ENCODE data around the gene LHFPL2. TPM values are rescaled to one million over a fixed set of nuclear protein-coding genes. Genes with fewer than 3 reads are reported as not detected.

LHFPL2 gene
- total RNA-seq, 2 experiments from 2014 or later: 0.20 TPM; not detected in 1

DNA sequence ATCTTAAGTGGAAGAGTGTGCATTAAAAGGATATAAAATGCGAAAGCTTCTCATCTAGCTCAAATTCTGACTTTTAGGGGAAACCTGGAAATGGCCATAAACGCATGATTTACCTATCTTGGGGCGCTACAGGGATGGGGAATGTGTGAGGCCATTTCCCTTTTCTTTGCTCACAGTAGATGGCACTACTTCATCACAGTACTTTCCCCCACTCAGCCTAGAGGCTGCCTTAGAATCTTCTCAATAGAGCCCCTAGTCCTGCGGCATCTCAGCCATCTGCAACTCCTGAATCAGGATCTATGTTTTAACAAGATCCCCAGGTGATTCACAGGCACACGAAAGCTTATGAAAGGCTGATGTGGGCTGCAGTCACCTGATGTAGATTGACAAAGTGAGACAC is 110.8 kb downstream of the LHFPL2 start:
- H3K4me3 Mint-ChIP-seq: no peak overlapping the region
- intact Hi-C loops (cut with micrococcal nuclease): no loop called here
- H3K9me3 Mint-ChIP-seq: no peaks in the 10 kb centered on the region
- no peaks in the 10 kb centered on the region for H3K36me3 Mint-ChIP-seq (ENCODE audit: low read depth)
- no peaks in the 10 kb centered on the region for H3K27me3 Mint-ChIP-seq
- H3K27ac Mint-ChIP-seq: no peak overlapping the region
- POLR2A ChIA-PET: no interaction called here
- DNase-seq (no peak), ATAC-seq (no peak)
- CTCF ChIA-PET: interaction anchor here (0.6 to 1.3 kb wide), 5 partner anchors 10 to 595 kb away, joined by 3 to 4 read pairs (median 3); no protein-coding TSS in a partner anchor
- no peak for TF ChIP-seq CTCF (IDR thresholded peaks at IDR 0.05)
- no peaks in the 10 kb centered on the region for H3K4me1 Mint-ChIP-seq (ENCODE audit: low read depth)

- H3K36me3 Mint-ChIP-seq (ENCODE audit: low read depth): no peaks in the 10 kb centered on the region
- no peaks in the 10 kb centered on the region for H3K27me3 Mint-ChIP-seq
- CTCF ChIA-PET: interaction anchor here (0.6 to 1.3 kb wide), 6 partner anchors 10 to 595 kb away, joined by 3 to 4 read pairs (median 3); no protein-coding TSS in a partner anchor
- DNase-seq (no peak), ATAC-seq (no peak)
- H3K4me1 Mint-ChIP-seq (ENCODE audit: low read depth): no peaks in the 10 kb centered on the region
- intact Hi-C loops (cut with micrococcal nuclease): no loop called here
- H3K27ac Mint-ChIP-seq: no peak overlapping the region
- no peaks in the 10 kb centered on the region for H3K9me3 Mint-ChIP-seq
- TF ChIP-seq CTCF (IDR thresholded peaks at IDR 0.05): no peak
- no peak overlapping the region for H3K4me3 Mint-ChIP-seq
- POLR2A ChIA-PET: no interaction called here
These were observed 111.2 kb downstream of the LHFPL2 start for GRCh38 chr5:78537411-78537810.

- no peak for TF ChIP-seq CTCF (IDR thresholded peaks at IDR 0.05)
- no peak overlapping the region for H3K4me3 Mint-ChIP-seq
- H3K4me1 Mint-ChIP-seq (ENCODE audit: low read depth): no peaks in the 10 kb centered on the region
- ChIA-PET CTCF (interaction anchor here (0.7 to 1.3 kb wide), 4 partner anchors 9 to 596 kb away, joined by 3 to 4 read pairs (median 4); no protein-coding TSS in a partner anchor), POLR2A (no interaction called here)
- H3K27me3 Mint-ChIP-seq: no peaks in the 10 kb centered on the region
- H3K27ac Mint-ChIP-seq: no peak overlapping the region
- no peak for ATAC-seq
- DNase-seq: no peak
- no peaks in the 10 kb centered on the region for H3K36me3 Mint-ChIP-seq (ENCODE audit: low read depth)
- intact Hi-C loops (cut with micrococcal nuclease): no loop called here
- H3K9me3 Mint-ChIP-seq: no peaks in the 10 kb centered on the region
These were observed 111.8 kb downstream of the LHFPL2 start for GRCh38 chr5:78536661-78537196.

DNA sequence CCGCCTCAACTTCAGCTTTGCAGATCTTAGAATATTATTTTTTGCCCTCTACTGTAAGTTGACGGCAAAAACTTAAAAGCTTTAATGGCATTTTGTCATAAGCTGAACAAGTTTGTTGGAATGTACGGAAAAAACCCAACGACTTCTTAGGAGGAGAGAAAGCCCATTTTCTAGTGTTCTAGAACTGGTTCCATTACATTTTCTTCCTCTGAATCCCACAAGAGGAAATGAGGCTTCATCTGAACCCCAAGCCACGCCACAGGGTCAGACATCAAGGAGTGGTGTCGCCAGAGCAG is 113.7 kb downstream of the LHFPL2 start:
- Mint-ChIP-seq H3K27ac (no peak overlapping the region), H3K27me3 (no peaks in the 10 kb centered on the region), H3K9me3 (no peaks in the 10 kb centered on the region), H3K36me3 (ENCODE audit: low read depth) (no peaks in the 10 kb centered on the region), H3K4me3 (no peak overlapping the region), H3K4me1 (ENCODE audit: low read depth) (no peaks in the 10 kb centered on the region)
- intact Hi-C loops (cut with micrococcal nuclease): no loop called here
- no peak for ATAC-seq
- ChIA-PET POLR2A (no interaction called here), CTCF (interaction anchor here (1.6 kb wide), 1 partner anchor 9 kb away, joined by 3 read pairs; no protein-coding TSS in a partner anchor)
- no peak for TF ChIP-seq CTCF (IDR thresholded peaks at IDR 0.05)
- DNase-seq: no peak

DNA sequence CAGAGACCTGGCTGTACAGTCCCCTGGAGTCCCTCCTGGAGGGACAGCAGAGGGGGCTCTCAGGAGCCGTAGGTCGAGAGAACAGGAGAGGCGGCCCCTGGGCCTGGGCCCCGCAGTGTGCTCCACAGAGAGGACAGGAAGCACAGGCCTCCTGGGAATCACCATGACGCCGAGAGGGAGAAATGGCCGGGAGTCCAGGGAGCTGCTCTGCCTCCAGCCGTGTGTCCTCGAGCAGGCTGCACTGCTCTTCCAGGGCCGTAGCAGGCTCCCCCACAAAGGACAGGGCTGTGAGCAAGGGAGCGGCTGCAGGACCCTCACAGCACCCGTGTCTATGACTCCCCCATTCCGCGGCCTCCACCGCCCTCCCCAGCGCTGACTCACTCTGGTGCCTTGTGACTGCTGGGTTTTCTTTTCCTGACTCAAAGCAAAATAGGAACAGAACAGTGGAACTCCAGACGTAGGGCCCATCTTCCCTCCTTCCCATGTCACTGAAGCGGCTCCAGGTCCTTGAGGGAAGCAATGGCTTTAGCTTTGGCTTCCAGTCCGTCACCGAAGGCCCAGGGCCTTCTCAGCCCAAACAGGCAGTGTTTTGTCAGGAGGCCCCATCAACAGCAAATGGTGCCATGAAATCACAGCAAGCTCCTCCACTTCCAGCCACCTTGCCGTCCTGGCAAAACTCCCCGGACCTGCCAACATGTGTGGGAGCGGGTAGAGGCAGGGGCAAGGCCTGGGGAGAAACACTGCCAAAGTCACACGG is 114.2 kb downstream of the LHFPL2 start:
- CTCF ChIA-PET: interaction anchor here (1.2 to 1.6 kb wide), 3 partner anchors 9 to 32 kb away, joined by 3 to 4 read pairs (median 3); no protein-coding TSS in a partner anchor
- no peak for ATAC-seq
- intact Hi-C loops (cut with micrococcal nuclease): no loop called here

More for the DNA sequence above, 114.2 kb downstream of the LHFPL2 start:
- no peaks in the 10 kb centered on the region for H3K4me1 Mint-ChIP-seq (ENCODE audit: low read depth)
- no peak overlapping the region for H3K4me3 Mint-ChIP-seq
- no peak for TF ChIP-seq CTCF (IDR thresholded peaks at IDR 0.05)
- H3K36me3 Mint-ChIP-seq (ENCODE audit: low read depth): no peaks in the 10 kb centered on the region
- H3K9me3 Mint-ChIP-seq: no peaks in the 10 kb centered on the region
- H3K27ac Mint-ChIP-seq: no peak overlapping the region
- no peaks in the 10 kb centered on the region for H3K27me3 Mint-ChIP-seq
- POLR2A ChIA-PET: no interaction called here
- no peak for DNase-seq

Data from activated CD8-positive, alpha-beta T cell treated with anti-CD3 and anti-CD28 coated beads for 36 hours (primary cell).